ENCODE data around the gene SF3A1. TPM values are rescaled to one million over a fixed set of nuclear protein-coding genes. Genes with fewer than 3 reads are reported as not detected.
A peak's percentile ranks its signal among the peaks of the same experiment; 100 is the strongest.

SF3A1 gene
- total RNA-seq, 4 donors from 2014 or later = 19.5 to 185 (median 40.2) TPM

- Histone ChIP-seq H3K9me3 (no peaks in the 10 kb centered on the region), H3K4me3 (no peak overlapping the region), H3K36me3 (no peaks in the 10 kb centered on the region), H3K27ac (no peak overlapping the region), H3K27me3 (no peaks in the 10 kb centered on the region), H3K4me1 (no peaks in the 10 kb centered on the region)
- no peak for TF ChIP-seq POLR2A (IDR thresholded peaks at IDR 0.05)
- TF ChIP-seq, protein P1, sequence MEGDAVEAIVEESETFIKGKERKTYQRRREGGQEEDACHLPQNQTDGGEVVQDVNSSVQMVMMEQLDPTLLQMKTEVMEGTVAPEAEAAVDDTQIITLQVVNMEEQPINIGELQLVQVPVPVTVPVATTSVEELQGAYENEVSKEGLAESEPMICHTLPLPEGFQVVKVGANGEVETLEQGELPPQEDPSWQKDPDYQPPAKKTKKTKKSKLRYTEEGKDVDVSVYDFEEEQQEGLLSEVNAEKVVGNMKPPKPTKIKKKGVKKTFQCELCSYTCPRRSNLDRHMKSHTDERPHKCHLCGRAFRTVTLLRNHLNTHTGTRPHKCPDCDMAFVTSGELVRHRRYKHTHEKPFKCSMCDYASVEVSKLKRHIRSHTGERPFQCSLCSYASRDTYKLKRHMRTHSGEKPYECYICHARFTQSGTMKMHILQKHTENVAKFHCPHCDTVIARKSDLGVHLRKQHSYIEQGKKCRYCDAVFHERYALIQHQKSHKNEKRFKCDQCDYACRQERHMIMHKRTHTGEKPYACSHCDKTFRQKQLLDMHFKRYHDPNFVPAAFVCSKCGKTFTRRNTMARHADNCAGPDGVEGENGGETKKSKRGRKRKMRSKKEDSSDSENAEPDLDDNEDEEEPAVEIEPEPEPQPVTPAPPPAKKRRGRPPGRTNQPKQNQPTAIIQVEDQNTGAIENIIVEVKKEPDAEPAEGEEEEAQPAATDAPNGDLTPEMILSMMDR (IDR thresholded peaks at IDR 0.05) = no peak
- intact Hi-C loops (cut with DNase I; ENCODE audit: low total_unique reads) = no loop called here
- no peak for DNase-seq
Measured at GRCh38 chr22:30392661-30393321, 36.1 kb upstream of the SF3A1 start.

DNA sequence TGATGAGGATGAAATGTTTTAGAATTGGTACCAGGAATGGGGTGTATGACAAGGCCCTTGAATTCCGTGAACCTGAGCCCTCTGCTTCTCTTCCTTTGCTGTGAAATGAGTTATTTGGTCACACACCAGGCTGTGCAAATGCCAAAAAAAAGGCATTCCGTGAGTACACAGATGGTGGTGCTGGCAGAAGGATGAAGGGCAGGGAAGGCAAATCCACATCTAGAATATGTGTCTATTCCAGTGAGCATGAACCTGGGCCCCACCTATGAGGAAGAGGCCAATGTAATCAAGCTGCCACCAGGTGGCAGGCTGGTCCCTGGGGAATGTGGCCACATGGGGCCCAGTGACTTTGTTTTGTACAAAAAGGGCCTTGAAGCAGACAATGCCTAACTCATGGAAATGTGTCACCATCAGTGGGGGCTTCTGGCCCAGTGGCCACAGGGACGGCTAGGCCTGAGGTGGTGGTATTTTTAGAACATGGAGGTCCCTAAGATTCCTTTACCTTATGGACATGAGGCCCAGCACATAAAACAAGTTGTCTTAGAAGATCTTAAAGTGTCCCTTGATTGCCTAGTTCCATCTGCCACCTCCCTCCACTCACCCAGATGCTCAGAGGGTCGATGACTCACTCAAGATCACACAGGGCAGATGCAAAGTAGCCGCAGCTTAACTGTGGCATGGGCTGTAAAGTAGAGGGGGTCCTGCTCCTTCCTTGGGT, 34.4 kb upstream of the SF3A1 start:
- H3K4me1 ChIP-seq = peaks cover 0 to under 1% of the 10 kb centered on the region in 2 donors
- DNase-seq = peak in 1 of 2 donors; percentile 37
- H3K36me3 ChIP-seq = no peaks in the 10 kb centered on the region
- no peak overlapping the region for H3K27ac ChIP-seq
- no peaks in the 10 kb centered on the region for H3K27me3 ChIP-seq
- intact Hi-C loops (cut with DNase I; ENCODE audit: low total_unique reads) = no loop called here
- H3K4me3 ChIP-seq = no peak overlapping the region
- no peak for TF ChIP-seq POLR2A (IDR thresholded peaks at IDR 0.05)
- TF ChIP-seq, protein P1 (IDR thresholded peaks at IDR 0.05) = peak; percentile 17 to 66 (median 52)
- H3K9me3 ChIP-seq = no peaks in the 10 kb centered on the region

DNA sequence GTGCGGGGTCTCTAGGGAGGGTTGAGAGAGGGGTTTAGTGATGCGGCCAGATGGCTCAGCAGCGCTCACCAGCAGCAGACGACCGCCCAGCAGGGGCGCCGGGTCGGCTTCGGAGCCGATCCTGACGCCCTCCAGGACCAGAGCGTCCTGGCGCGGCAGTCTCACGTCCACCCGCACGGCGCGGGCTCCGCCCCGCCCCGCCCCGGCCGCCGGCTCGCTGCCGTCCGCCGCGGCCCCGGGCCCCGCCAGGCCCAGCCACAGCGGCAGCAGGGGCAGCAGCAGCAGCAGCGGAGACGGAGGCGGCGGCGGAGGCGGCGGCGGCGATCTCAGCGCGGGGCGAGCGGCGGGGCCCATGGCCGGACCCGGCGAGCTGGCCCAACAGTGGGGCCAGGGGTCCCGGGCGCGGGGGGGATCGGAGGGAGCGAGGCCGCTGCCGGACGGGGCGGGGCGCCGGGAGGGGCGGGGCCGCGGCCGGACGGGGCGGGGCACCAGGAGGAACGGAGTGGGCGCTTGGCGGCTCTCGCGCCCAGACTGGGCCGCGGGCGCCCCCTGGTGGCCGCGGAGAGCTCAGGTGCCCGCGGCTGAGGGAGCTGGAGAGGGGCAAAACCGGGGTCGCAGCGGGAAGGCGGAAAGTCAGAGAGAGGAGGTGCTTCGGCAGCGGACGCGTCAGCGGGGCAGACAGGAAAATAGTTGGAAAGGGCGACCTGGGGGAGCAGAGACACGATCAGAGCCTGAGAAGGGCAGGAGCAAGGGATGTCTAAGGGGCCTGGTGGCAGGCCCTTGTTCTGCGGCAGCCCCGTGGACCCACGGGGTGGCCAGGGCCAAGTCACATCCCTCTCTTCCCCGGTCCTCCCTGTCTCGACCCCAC, 30.5 kb upstream of the SF3A1 start, which contains the start of gene RNF215:
TSS of gene RNF215 (minus strand) at position 452 of the 868 bp plus-strand sequence. CDS start at position 354, 98 bp downstream.
- Histone ChIP-seq H3K27me3 (no peaks in the 10 kb centered on the region), H3K36me3 (no peaks in the 10 kb centered on the region), H3K4me3 (peak within 1 kb of the TSS; percentile 46 to 66), H3K9me3 (no peaks in the 10 kb centered on the region), H3K27ac (peak within 1 kb of the TSS; percentile 83 to 86), H3K4me1 (peaks cover 0 to 4% of the 10 kb centered on the region in 2 donors)
- TF ChIP-seq, protein P1 (IDR thresholded peaks at IDR 0.05) = peak; percentile 95 to 97 (median 96)
- TF ChIP-seq POLR2A (IDR thresholded peaks at IDR 0.05) = peak in 1 of 2 donors; percentile 37
- intact Hi-C loops (cut with DNase I; ENCODE audit: low total_unique reads) = loop anchor here (5.0 kb wide), 2 partner anchors 100 to 125 kb away; partner anchors contain the start of gene CASTOR1
- DNase-seq = peak; percentile 77 to 89

GRCh38 chr22:30386608-30386959, 29.9 kb upstream of the SF3A1 start:
- H3K9me3 ChIP-seq = no peaks in the 10 kb centered on the region
- no peaks in the 10 kb centered on the region for H3K27me3 ChIP-seq
- peak overlapping the region; percentile 46 to 66 for H3K4me3 ChIP-seq
- intact Hi-C loops (cut with DNase I; ENCODE audit: low total_unique reads) = loop anchor here (5.0 kb wide), 2 partner anchors 99 to 124 kb away; partner anchors contain the start of gene CASTOR1
- DNase-seq = peak in 1 of 2 donors; percentile 45
- H3K4me1 ChIP-seq = peaks cover 0 to 4% of the 10 kb centered on the region in 2 donors
- no peaks in the 10 kb centered on the region for H3K36me3 ChIP-seq
- TF ChIP-seq POLR2A (IDR thresholded peaks at IDR 0.05) = no peak
- TF ChIP-seq, protein P1 (IDR thresholded peaks at IDR 0.05) = no peak
- H3K27ac ChIP-seq = peak overlapping the region; percentile 83 to 86

Measured in uterus (tissue), 4 donors.